Keratinocyte (primary cell): ENCODE data around the gene ZFYVE26. TPM values are rescaled to one million over a fixed set of nuclear protein-coding genes. Genes with fewer than 3 reads are reported as not detected.

ENCODE experiments used
- DNase-seq: peaks from one replicate; pipeline ENCODE4 v3.0.0-alpha.2; 2011; ENCODE audit warnings: low read depth, missing footprints, low spot score
- FAIRE-seq: peaks from 2 replicates; lab custom pipeline; 2011; peaks lifted over from hg19 to GRCh38; lab: Jason Lieb, UNC
- H2AFZ ChIP-seq: 2 replicates; pipeline ENCODE4 v1.6.0; 2012; ENCODE audit warnings: low read length, control low read depth, inconsistent platforms; ENCODE audit not compliant: control insufficient read depth
- H3K27ac ChIP-seq: 2 replicates; pipeline ENCODE4 v1.5.1; 2011; ENCODE audit warnings: low read length; ENCODE audit not compliant: control insufficient read depth, insufficient read depth
- H3K27me3 ChIP-seq: 3 replicates; pipeline ENCODE4 v1.6.0; 2011; ENCODE audit warnings: low read length; ENCODE audit not compliant: control insufficient read depth, insufficient read depth; ENCODE audit errors: extremely low read depth
- H3K36me3 ChIP-seq, 2 experiments: 2 replicates in 1 of 2; 3 replicates in 1 of 2; pipeline ENCODE4 v1.5.1; 2011; ENCODE audit warnings: low read length in 2 of 2, mild to moderate bottlenecking in 1 of 2; ENCODE audit not compliant: control insufficient read depth in 2 of 2, insufficient read depth in 2 of 2; ENCODE audit errors: extremely low read depth in 1 of 2
- H3K4me1 ChIP-seq: 3 replicates; pipeline ENCODE4 v1.5.1; 2011; ENCODE audit warnings: low read length; ENCODE audit not compliant: control insufficient read depth, insufficient read depth; ENCODE audit errors: extremely low read depth
- H3K4me2 ChIP-seq: 3 replicates; pipeline ENCODE4 v1.6.0; 2011; ENCODE audit warnings: low read depth, low read length; ENCODE audit not compliant: control insufficient read depth, insufficient read depth; ENCODE audit errors: extremely low read depth
- H3K4me3 ChIP-seq, 3 experiments: fragments of 200-600 bp in 1 of 3; sonication (generic) in 1 of 3; 2 replicates in 2 of 3; 3 replicates in 1 of 3; pipeline ENCODE4 v1.5.1; 2011 to 2016; ENCODE audit warnings: low read length in 3 of 3, mild to moderate bottlenecking in 3 of 3, control low read depth in 2 of 3, inconsistent platforms in 1 of 3, low read depth in 1 of 3, mixed read lengths in 1 of 3, mixed run types in 1 of 3, moderate library complexity in 1 of 3; ENCODE audit not compliant: control insufficient read depth in 2 of 3, insufficient read depth in 2 of 3; ENCODE audit errors: extremely low read depth in 1 of 3
- H3K79me2 ChIP-seq: 2 replicates; pipeline ENCODE4 v1.6.0; 2012; ENCODE audit warnings: low read length; ENCODE audit not compliant: control insufficient read depth, insufficient read depth
- H3K9ac ChIP-seq: 3 replicates; pipeline ENCODE4 v1.6.0; 2011; ENCODE audit warnings: low read length; ENCODE audit not compliant: control insufficient read depth, insufficient read depth; ENCODE audit errors: extremely low read depth
- H3K9me1 ChIP-seq: 3 replicates; pipeline ENCODE4 v1.6.0; 2011; ENCODE audit warnings: low read length; ENCODE audit not compliant: control insufficient read depth, insufficient read depth; ENCODE audit errors: extremely low read depth
- H3K9me3 ChIP-seq: 2 replicates; pipeline ENCODE4 v1.5.1; 2012; ENCODE audit warnings: low read depth, low read length; ENCODE audit not compliant: control insufficient read depth
- H4K20me1 ChIP-seq: 3 replicates; pipeline ENCODE4 v1.6.0; 2011; ENCODE audit warnings: low read length; ENCODE audit not compliant: control insufficient read depth, insufficient read depth; ENCODE audit errors: extremely low read depth
- EZH2 ChIP-seq: IDR thresholded peaks from one replicate; pipeline ENCODE4 v1.6.1; 2012; ENCODE audit warnings: inconsistent platforms, mild to moderate bottlenecking, low read length, moderate library complexity
- dilution Hi-C: fragments of 300-500 bp; cut with MboI; formaldehyde crosslinking; loops from one replicate; pipeline ENCODE4 v1.7.0; 2020; ENCODE audit warnings: low sequenced_read_pairs; ENCODE audit not compliant: extremely low pct_ligation_motif_present
- polyA plus RNA-seq, 5 experiments: library from polyadenylated mRNA; depleted of rRNA in 3 of 5; stranded (reverse) in 3 of 5; stranded (forward) in 1 of 5; unstranded in 1 of 5; fragments of >200 nt; gene quantifications; 1 replicate in 1 of 5; 2 replicates in 3 of 5; 3 replicates in 1 of 5; pipeline versions ENCODE4 v1.2.1 to v1.2.3, GENCODE V29; 2011 to 2012; ENCODE audit warnings: missing spikeins in 2 of 5, low read depth in 1 of 5, low replicate concordance in 1 of 5
- TF ChIP-seq, protein P1 (sequence below), 3 experiments: IDR thresholded peaks in 1 of 3; conservative IDR thresholded peaks in 1 of 3; optimal IDR thresholded peaks in 1 of 3; 2 replicates in 2 of 3; 3 replicates in 1 of 3; pipeline versions ENCODE3 to v1.5.1; 2011; ENCODE audit warnings: low read length in 3 of 3, mild to moderate bottlenecking in 3 of 3, moderate library complexity in 2 of 3, control low read depth in 1 of 3, inconsistent platforms in 1 of 3; ENCODE audit not compliant: insufficient read depth in 2 of 3; ENCODE audit errors: extremely low read depth in 1 of 3

Gene ZFYVE26
- polyA plus RNA-seq, 1 donor (not counting 4 experiments of a cell fraction or from before 2014, with no cell fraction given) = 9.8 TPM

DNA sequence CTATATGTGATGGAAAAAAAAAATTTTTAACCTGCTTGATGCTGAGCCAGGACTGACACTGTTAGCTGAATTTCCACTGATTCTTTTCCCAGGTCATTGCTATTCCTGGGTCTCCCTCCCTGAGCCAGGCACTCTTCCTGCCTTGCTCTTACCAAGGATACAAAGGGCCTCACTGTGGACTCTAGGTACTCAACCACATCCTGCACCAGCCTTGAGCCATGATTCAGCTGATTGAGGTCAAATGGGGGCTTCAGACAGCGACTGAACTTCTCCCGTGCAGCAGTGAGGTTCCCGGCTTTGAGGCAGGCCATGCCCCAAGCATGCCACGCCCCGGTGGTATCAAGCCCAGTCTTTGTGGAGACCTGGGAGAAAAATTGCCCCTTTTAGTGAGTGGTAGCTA lies 54.3 kb downstream of the ZFYVE26 start:
- Histone ChIP-seq H3K9me1 (no peaks in the 10 kb centered on the region), H3K79me2 (no peaks in the 10 kb centered on the region), H4K20me1 (no peaks in the 10 kb centered on the region), H3K4me1 (peaks cover 7% of the 10 kb centered on the region), H3K9me3 (no peaks in the 10 kb centered on the region), H2AFZ (no peak overlapping the region), H3K27ac (no peak overlapping the region), H3K27me3 (no peaks in the 10 kb centered on the region), H3K36me3 (peaks cover 19% of the 10 kb centered on the region in 2 experiments), H3K9ac (no peak overlapping the region), H3K4me2 (no peak overlapping the region), H3K4me3 (no peak overlapping the region)
- dilution Hi-C loops = no loop called here
- no peak for DNase-seq
- TF ChIP-seq, protein P1, sequence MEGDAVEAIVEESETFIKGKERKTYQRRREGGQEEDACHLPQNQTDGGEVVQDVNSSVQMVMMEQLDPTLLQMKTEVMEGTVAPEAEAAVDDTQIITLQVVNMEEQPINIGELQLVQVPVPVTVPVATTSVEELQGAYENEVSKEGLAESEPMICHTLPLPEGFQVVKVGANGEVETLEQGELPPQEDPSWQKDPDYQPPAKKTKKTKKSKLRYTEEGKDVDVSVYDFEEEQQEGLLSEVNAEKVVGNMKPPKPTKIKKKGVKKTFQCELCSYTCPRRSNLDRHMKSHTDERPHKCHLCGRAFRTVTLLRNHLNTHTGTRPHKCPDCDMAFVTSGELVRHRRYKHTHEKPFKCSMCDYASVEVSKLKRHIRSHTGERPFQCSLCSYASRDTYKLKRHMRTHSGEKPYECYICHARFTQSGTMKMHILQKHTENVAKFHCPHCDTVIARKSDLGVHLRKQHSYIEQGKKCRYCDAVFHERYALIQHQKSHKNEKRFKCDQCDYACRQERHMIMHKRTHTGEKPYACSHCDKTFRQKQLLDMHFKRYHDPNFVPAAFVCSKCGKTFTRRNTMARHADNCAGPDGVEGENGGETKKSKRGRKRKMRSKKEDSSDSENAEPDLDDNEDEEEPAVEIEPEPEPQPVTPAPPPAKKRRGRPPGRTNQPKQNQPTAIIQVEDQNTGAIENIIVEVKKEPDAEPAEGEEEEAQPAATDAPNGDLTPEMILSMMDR (optimal IDR thresholded peaks at IDR 0.05 in 1 of 3, IDR thresholded peaks at IDR 0.05 in 1 of 3, conservative IDR thresholded peaks at IDR 0.05 in 1 of 3; ENCODE audit: extremely low read depth in 1 of 3, insufficient read depth in 2 of 3, low read length in 3 of 3) = no peak
- TF ChIP-seq EZH2 = no peak
- no peak for FAIRE-seq

DNA sequence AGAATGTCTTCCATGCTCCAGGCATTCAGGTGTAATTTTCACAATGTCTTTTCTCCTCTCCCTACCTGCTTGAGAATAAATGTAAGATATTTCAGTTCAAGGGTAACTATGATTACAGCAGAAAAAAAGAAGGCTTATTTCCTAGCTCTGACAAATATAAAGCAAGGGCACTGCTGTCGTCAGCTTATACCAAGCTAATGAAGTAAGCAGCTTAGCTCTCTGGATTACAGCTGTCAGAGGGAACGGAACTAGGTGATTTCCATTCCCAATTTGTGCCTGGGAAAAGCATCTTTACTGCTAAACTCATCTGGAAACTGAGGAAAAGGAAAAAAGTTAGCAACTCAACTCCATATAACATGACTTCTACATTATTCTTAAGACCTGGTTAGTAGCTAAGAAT lies 56.5 kb downstream of the ZFYVE26 start:
- no peaks in the 10 kb centered on the region for H3K4me1 ChIP-seq
- FAIRE-seq (no peak), DNase-seq (no peak)
- no peaks in the 10 kb centered on the region for H3K79me2 ChIP-seq
- no peaks in the 10 kb centered on the region for H3K9me1 ChIP-seq
- no peaks in the 10 kb centered on the region for H3K9me3 ChIP-seq
- no peak overlapping the region for H3K9ac ChIP-seq
- H2AFZ ChIP-seq = no peak overlapping the region
- TF ChIP-seq, protein P1 (optimal IDR thresholded peaks at IDR 0.05 in 1 of 3, IDR thresholded peaks at IDR 0.05 in 1 of 3, conservative IDR thresholded peaks at IDR 0.05 in 1 of 3; ENCODE audit: extremely low read depth in 1 of 3, insufficient read depth in 2 of 3, low read length in 3 of 3) = no peak
- no peak for TF ChIP-seq EZH2
- H3K36me3 ChIP-seq = peaks cover 16 to 19% of the 10 kb centered on the region in 2 experiments
- no peaks in the 10 kb centered on the region for H4K20me1 ChIP-seq
- no peaks in the 10 kb centered on the region for H3K27me3 ChIP-seq
- H3K4me2 ChIP-seq = no peak overlapping the region
- H3K4me3 ChIP-seq = no peak overlapping the region
- dilution Hi-C loops = no loop called here
- no peak overlapping the region for H3K27ac ChIP-seq
